ENCODE data around the gene MAN2B2. TPM values are rescaled to one million over a fixed set of nuclear protein-coding genes. Genes with fewer than 3 reads are reported as not detected.

The MAN2B2 gene
- total RNA-seq, 4 donors from 2014 or later: 21.2 to 33.3 (median 27.2) TPM

DNA sequence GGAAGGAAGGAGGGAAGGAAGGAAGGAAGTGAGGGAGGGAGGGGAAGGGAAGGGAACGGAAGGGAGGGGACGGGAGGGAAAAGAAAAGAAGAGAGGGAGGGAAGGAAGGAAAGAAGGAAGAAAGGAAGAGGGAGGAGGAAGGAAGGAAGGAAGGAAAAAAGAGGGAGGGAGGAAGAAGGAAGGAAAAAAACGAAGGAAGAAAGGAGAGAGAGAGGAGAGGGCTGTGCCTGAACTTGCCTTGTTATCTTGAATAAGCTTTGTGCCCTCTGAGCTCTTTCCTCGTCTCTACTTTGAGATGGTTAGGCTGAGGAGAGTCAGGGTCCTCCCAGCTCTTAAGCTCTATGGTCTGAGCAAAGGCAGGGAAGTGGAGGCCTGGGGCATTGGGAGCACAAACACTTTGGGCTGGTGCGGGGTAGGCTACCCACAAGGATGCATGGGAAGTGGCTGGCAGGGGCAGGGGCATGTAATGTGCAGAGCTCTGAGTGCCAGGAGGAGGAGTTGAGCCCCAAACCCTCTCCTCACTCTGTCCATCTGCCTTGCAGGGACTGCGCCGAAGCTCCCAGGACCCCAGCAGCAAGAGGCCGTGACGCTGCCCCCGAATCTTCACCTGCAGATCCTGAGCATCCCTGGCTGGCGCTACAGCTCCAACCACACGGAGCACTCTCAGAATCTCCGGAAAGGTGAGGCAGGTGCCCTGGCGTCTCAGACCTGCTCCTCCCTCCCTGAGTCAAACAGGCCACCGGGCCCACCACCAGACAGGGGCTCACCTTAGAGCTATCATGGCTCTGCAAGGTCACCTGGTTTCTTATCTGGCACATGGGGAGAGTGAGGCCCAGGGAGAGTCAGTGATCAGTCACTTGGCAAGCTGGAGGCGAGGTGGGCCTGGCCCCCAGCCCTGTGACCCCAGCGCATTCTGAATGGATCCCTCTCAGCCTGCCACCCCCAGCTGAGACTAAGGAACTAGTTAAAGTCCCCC, 39.0 kb downstream of the MAN2B2 start:
- DNase-seq (ENCODE audit: low spot score) (no peak), ATAC-seq (ENCODE audit: low FRiP score) (no peak)
- TF ChIP-seq, protein P1, sequence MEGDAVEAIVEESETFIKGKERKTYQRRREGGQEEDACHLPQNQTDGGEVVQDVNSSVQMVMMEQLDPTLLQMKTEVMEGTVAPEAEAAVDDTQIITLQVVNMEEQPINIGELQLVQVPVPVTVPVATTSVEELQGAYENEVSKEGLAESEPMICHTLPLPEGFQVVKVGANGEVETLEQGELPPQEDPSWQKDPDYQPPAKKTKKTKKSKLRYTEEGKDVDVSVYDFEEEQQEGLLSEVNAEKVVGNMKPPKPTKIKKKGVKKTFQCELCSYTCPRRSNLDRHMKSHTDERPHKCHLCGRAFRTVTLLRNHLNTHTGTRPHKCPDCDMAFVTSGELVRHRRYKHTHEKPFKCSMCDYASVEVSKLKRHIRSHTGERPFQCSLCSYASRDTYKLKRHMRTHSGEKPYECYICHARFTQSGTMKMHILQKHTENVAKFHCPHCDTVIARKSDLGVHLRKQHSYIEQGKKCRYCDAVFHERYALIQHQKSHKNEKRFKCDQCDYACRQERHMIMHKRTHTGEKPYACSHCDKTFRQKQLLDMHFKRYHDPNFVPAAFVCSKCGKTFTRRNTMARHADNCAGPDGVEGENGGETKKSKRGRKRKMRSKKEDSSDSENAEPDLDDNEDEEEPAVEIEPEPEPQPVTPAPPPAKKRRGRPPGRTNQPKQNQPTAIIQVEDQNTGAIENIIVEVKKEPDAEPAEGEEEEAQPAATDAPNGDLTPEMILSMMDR (IDR thresholded peaks at IDR 0.05): no peak

DNA sequence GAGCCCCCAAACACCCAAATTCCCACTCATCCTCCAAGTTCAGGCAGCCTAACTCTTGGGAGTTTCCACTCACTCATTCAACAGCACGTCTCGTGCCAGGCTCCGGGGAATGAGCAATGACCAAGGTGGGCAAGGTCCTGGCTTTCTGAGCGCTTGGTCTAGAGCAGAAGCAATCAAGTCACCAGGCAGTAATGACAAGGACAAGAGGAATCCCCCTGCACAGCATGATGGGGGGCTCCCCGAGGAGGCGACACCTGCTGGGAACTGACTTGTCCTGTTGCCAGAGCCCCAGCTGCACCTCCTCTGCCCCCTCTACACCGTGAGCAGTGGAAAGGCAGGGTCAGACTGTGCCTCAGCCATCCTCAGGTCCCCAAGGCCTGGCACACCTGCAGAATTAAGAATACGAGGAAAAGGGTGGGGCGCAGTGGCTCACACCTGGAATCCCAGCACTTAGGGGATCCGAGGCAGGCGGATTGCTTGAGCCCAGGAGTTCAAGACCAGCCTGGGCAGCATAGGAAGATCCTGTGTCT, 39.8 kb downstream of the MAN2B2 start:
- no peak for DNase-seq (ENCODE audit: low spot score)
- TF ChIP-seq, protein P1 (IDR thresholded peaks at IDR 0.05): no peak
- no peak for ATAC-seq (ENCODE audit: low FRiP score)

DNA sequence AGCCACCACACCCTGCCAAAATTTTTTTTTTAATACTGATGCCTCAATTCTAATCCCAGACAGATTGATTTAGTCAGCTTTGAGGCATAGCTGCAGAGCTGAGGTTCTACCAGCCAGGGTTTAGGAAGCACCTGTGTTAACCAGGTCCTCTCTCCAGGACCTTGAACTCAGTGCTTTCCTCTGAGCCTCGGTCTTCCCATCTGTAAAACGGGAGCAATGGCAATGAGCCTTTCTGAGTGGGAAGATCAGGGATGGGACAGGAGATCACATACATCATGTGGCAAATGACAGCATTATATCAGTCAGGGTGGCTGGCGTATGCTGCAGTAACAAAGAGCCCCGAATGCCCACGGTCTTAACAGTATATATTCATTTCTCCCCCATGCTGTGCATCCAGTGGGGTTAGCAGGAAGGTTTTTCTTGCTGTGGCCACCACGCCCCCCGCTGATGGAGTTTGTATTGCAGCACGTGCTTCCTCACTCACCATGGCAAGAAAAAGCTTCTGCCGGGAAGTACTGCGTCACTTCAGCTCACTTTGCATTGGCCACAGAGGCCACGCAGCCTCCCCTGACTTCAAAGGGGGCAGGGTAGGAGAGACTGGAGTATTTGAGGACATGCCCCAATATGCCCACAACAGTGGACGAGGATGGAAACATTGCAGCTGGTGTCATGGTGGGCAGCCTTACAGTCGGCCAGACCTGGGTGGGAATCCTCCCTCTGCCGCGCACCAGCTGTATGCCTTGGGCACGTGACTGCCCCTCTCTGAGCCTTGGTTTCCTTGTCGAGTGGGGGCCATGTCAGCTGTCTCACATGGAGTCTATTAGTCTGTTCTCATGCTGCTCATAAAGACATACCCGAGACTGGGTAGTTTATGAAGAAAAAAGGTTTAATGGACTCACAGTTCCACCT, 41.4 kb downstream of the MAN2B2 start:
- TF ChIP-seq, protein P1 (IDR thresholded peaks at IDR 0.05): no peak
- DNase-seq (ENCODE audit: low spot score) (no peak), ATAC-seq (ENCODE audit: low FRiP score) (no peak)

DNA sequence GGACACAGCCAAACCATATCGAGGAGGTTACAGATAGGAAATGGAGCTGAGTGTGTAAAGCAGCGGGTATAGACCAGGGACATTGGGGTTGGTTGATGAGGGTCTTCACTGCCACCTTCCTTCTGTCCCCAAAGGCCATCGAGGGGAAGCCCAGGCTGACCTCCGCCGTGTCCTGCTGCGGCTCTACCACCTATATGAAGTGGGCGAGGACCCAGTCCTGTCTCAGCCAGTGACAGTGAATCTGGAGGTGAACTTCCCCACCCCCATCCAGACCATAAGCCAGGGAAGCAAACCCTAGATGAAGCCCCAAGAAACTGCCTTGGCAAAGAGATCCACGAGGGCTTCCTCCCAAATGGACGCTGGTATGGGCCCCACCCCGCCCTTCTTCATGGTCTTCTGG, 42.3 kb downstream of the MAN2B2 start:
- TF ChIP-seq, protein P1 (IDR thresholded peaks at IDR 0.05): no peak
- DNase-seq (ENCODE audit: low spot score): no peak
- no peak for ATAC-seq (ENCODE audit: low FRiP score)

DNA sequence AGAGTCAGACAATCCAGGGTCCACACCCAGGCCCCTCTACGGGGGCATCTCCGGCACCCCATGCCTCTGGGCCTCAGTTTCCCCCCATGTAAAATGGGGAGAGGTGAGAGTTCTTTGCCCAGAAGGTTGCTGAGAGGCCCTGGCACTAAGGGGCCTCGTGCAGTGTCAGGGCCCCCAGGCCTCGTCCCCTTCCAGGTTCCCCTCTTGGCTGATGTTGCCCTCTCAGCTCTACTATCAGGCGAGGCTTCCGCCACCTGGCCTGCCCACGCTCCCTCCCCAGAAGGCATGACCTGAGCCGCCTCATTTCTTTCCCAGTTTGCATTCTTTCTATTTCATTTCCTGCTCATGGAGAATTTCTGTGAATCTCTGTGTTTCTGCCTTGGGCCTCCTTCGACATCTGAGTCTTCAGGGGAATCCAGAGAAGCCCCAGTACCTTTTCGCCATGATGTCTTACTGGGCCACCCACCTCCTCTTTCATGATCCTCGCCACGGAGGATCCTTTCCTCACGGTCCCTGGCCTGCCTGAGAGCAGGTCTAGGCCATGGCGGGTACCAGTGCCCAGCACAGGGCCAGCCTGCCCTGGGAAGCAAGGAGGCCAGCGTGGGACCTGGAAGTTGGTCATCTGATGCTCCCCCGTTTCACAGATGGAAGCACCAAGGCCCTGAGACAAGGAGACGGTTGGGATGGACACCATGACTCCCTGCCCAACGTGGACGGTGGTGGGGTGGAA, 43.6 kb downstream of the MAN2B2 start:
- TF ChIP-seq, protein P1 (IDR thresholded peaks at IDR 0.05): no peak
- ATAC-seq (ENCODE audit: low FRiP score): no peak
- DNase-seq (ENCODE audit: low spot score): no peak

DNA sequence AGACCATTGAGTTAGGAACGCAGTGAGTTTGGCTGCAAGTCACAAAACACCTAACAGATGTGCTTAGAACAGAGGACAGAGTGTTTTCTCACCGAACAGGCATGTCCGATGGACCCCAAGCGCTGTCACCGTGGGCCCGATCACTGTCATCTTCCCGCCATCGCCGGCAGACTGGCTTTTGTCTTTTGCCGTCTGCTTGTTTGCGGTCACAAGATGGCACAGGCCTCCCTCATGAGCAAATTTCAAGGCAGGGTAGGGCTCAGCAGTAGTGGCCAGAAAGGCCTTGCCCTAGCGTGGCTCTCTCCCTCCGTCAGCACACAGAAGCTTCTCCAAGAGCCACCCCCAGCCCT, 44.1 kb downstream of the MAN2B2 start:
- TF ChIP-seq, protein P1 (IDR thresholded peaks at IDR 0.05): no peak
- no peak for DNase-seq (ENCODE audit: low spot score)
- no peak for ATAC-seq (ENCODE audit: low FRiP score)
